HEK293 (cell line): ENCODE results near the gene FASN.

Experiments used
- CTCF ChIA-PET: fragments of 350-600 bp; formaldehyde crosslinking; extraction: SDS; loops from one replicate; lab custom pipeline; 2021; ENCODE audit warnings: antibody characterized with exemption; lab: Yijun Ruan, JAX
- POLR2A ChIA-PET: fragments of 300-600 bp; formaldehyde crosslinking; extraction: SDS; loops from one replicate; lab custom pipeline; 2020; ENCODE audit warnings: antibody characterized with exemption, inconsistent platforms; lab: Yijun Ruan, JAX
- H3K27ac ChIP-seq: fragments of 200-500 bp; sonication (Bioruptor generic); 2 replicates; pipeline ENCODE4 v1.5.1; 2014; ENCODE audit warnings: low read depth, low read length, control low read depth, inconsistent platforms; ENCODE audit errors: extremely low read depth
- H3K36me3 ChIP-seq, 2 experiments: fragments of 200-500 bp in 1 of 2; sonication (Bioruptor generic) in 1 of 2; 1 replicate in 1 of 2; 2 replicates in 1 of 2; pipeline ENCODE4 v1.5.1; 2014 to 2017; ENCODE audit warnings: inconsistent platforms in 2 of 2, low read length in 2 of 2; ENCODE audit not compliant: control insufficient read depth in 2 of 2, insufficient read depth in 1 of 2
- H3K4me1 ChIP-seq: fragments of 200-500 bp; sonication (Bioruptor generic); 2 replicates; pipeline ENCODE4 v1.5.1; 2014; ENCODE audit warnings: mild to moderate bottlenecking, low read length, inconsistent platforms; ENCODE audit not compliant: control insufficient read depth, insufficient read depth
- H3K4me3 ChIP-seq: 2 replicates; pipeline ENCODE4 v1.5.1; 2011; ENCODE audit warnings: low read depth, mild to moderate bottlenecking, control low read depth, low read length, moderate library complexity
- H3K9me3 ChIP-seq: fragments of 200-500 bp; sonication (Bioruptor generic); 2 replicates; pipeline ENCODE4 v1.5.1; 2014; ENCODE audit warnings: low read depth, low read length, inconsistent platforms; ENCODE audit not compliant: control insufficient read depth, insufficient read depth
- GLIS1 ChIP-seq: fragments of 450-650 bp; formaldehyde crosslinking; IDR thresholded peaks from 2 replicates; pipeline ENCODE4 v1.5.1; 2016; ENCODE audit warnings: missing biosample characterization, missing genetic modification characterization
- IKZF3 ChIP-seq: fragments of 450-650 bp; IDR thresholded peaks from 2 replicates; pipeline ENCODE4 v1.5.0; 2018; ENCODE audit warnings: missing biosample characterization, mild to moderate bottlenecking, missing genetic modification characterization, moderate library complexity
- KLF1 ChIP-seq: fragments of 450-650 bp; formaldehyde crosslinking; IDR thresholded peaks from 2 replicates; pipeline ENCODE4 v1.5.1; 2016; ENCODE audit warnings: missing biosample characterization, missing genetic modification characterization
- KLF8 ChIP-seq: fragments of 450-650 bp; formaldehyde crosslinking; IDR thresholded peaks from 2 replicates; pipeline ENCODE4 v1.5.1; 2016; ENCODE audit warnings: missing biosample characterization, missing genetic modification characterization
- PRDM1 ChIP-seq: fragments of 450-650 bp; formaldehyde crosslinking; IDR thresholded peaks from 2 replicates; pipeline ENCODE4; 2016; ENCODE audit warnings: missing biosample characterization, missing genetic modification characterization
- SETDB1 ChIP-seq: IDR thresholded peaks from one replicate; pipeline ENCODE4 v1.6.1; 2017; ENCODE audit warnings: mild to moderate bottlenecking, low read length, moderate library complexity, mixed read lengths; ENCODE audit not compliant: insufficient read length
- SP2 ChIP-seq: fragments of 450-650 bp; formaldehyde crosslinking; IDR thresholded peaks from 2 replicates; pipeline ENCODE4 v1.5.1; 2016; ENCODE audit warnings: missing biosample characterization, missing genetic modification characterization
- TCF7L2 ChIP-seq: IDR thresholded peaks from 2 replicates; pipeline ENCODE4 v1.6.1; 2011; ENCODE audit warnings: low read depth, mild to moderate bottlenecking, inconsistent platforms, low read length, moderate library complexity, borderline replicate concordance
- WT1 ChIP-seq: fragments of 450-650 bp; formaldehyde crosslinking; IDR thresholded peaks from 2 replicates; pipeline ENCODE4 v1.5.1; 2016; ENCODE audit warnings: missing biosample characterization, missing genetic modification characterization
- ZBTB21 ChIP-seq: fragments of 450-650 bp; formaldehyde crosslinking; IDR thresholded peaks from 2 replicates; pipeline ENCODE4 v1.5.1; 2017; ENCODE audit warnings: missing biosample characterization, missing genetic modification characterization
- ZBTB48 ChIP-seq: fragments of 450-650 bp; formaldehyde crosslinking; IDR thresholded peaks from 2 replicates; pipeline ENCODE4 v1.5.1; 2016; ENCODE audit warnings: missing biosample characterization, missing genetic modification characterization
- ZBTB8A ChIP-seq: fragments of 450-650 bp; formaldehyde crosslinking; IDR thresholded peaks from 2 replicates; pipeline ENCODE4 v1.5.1; 2016; ENCODE audit warnings: missing biosample characterization, missing genetic modification characterization
- ZEB2 ChIP-seq: fragments of 450-650 bp; formaldehyde crosslinking; IDR thresholded peaks from 2 replicates; pipeline ENCODE4 v1.5.1; 2016; ENCODE audit warnings: missing biosample characterization, missing genetic modification characterization
- ZNF202 ChIP-seq: fragments of 450-650 bp; formaldehyde crosslinking; IDR thresholded peaks from 2 replicates; pipeline ENCODE4 v1.5.1; 2016; ENCODE audit warnings: missing biosample characterization, missing genetic modification characterization, borderline replicate concordance
- ZNF341 ChIP-seq: fragments of 450-650 bp; formaldehyde crosslinking; IDR thresholded peaks from 2 replicates; pipeline ENCODE4; 2016; ENCODE audit warnings: low read depth, missing biosample characterization, missing genetic modification characterization
- ZNF768 ChIP-seq: fragments of 450-650 bp; formaldehyde crosslinking; IDR thresholded peaks from 2 replicates; pipeline ENCODE4 v1.5.1; 2018; ENCODE audit warnings: missing biosample characterization, mild to moderate bottlenecking, missing genetic modification characterization
- ZNF843 ChIP-seq: fragments of 450-650 bp; formaldehyde crosslinking; IDR thresholded peaks from 2 replicates; pipeline ENCODE4 v1.5.1; 2016; ENCODE audit warnings: missing biosample characterization, missing genetic modification characterization
- TF ChIP-seq, protein P1 (sequence below): fragments of 450-650 bp; formaldehyde crosslinking; IDR thresholded peaks from 2 replicates; pipeline ENCODE4 v1.5.1; 2016; ENCODE audit warnings: missing biosample characterization, missing genetic modification characterization
- TF ChIP-seq, protein P2 (sequence below): fragments of 450-650 bp; formaldehyde crosslinking; IDR thresholded peaks from 2 replicates; pipeline ENCODE4 v1.5.1; 2016; ENCODE audit warnings: missing biosample characterization, missing genetic modification characterization
- TF ChIP-seq, protein P3 (sequence below): fragments of 450-650 bp; formaldehyde crosslinking; IDR thresholded peaks from 2 replicates; pipeline ENCODE4 v1.5.1; 2017; ENCODE audit warnings: missing biosample characterization, missing genetic modification characterization
- TF ChIP-seq, protein P4 (sequence below): fragments of 450-650 bp; formaldehyde crosslinking; IDR thresholded peaks from 2 replicates; pipeline ENCODE4 v1.5.1; 2016; ENCODE audit warnings: missing biosample characterization, missing genetic modification characterization

Gene FASN

DNA sequence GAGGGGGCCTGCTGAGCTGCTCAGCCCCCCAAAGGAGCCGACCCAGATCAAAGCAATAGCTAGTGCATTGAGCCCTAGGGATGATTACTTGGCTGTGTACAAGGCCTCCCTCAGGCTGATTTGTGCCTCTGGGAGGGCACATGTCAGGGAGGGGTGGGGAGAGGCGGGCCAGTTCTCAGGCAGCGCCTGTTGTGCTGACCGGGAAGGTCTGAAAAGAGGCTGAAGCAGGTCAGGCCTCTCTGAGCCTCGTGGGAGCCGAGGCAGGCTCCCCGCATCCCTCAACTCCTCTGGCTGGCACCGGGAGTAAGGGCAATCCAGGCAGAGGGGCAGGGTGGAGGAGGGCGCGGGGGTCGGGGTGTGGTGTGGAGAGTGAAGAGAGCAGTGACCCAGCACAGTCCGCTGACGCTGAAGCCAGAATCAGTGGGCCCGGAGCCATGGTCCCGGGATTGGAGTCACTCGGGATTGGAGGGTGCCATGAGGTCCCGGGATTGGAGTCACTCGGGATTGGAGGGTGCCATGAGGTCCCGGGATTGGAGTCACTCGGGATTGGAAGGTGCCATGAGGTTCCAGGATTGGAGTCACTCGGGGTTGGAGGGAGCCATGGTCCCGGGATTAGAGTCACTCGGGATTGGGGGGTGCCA lies 63.5 kb downstream of the FASN start (continued):
- TF ChIP-seq, protein P1, sequence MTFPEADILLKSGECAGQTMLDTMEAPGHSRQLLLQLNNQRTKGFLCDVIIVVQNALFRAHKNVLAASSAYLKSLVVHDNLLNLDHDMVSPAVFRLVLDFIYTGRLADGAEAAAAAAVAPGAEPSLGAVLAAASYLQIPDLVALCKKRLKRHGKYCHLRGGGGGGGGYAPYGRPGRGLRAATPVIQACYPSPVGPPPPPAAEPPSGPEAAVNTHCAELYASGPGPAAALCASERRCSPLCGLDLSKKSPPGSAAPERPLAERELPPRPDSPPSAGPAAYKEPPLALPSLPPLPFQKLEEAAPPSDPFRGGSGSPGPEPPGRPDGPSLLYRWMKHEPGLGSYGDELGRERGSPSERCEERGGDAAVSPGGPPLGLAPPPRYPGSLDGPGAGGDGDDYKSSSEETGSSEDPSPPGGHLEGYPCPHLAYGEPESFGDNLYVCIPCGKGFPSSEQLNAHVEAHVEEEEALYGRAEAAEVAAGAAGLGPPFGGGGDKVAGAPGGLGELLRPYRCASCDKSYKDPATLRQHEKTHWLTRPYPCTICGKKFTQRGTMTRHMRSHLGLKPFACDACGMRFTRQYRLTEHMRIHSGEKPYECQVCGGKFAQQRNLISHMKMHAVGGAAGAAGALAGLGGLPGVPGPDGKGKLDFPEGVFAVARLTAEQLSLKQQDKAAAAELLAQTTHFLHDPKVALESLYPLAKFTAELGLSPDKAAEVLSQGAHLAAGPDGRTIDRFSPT (tag by site-specific recombination), result peak; percentile 63
- TF ChIP-seq GLIS1 (peak; percentile 77), ZNF768 (tag by site-specific recombination) (no peak), ZNF202 (no peak), SETDB1 (no peak), KLF1 (tag by site-specific recombination) (peak; percentile 51), ZBTB21 (no peak), IKZF3 (tag by site-specific recombination) (peak; percentile 70; the same call in 1 of the 2 replicates), ZEB2 (0 out of 2 replicates have a peak, but pooled peaks have one; percentile 13), PRDM1 (tag by site-specific recombination) (no peak), TCF7L2 (0 out of 2 replicates have a peak, but pooled peaks have one; percentile 34), ZBTB8A (peak; percentile 93)
- TF ChIP-seq, protein P2, sequence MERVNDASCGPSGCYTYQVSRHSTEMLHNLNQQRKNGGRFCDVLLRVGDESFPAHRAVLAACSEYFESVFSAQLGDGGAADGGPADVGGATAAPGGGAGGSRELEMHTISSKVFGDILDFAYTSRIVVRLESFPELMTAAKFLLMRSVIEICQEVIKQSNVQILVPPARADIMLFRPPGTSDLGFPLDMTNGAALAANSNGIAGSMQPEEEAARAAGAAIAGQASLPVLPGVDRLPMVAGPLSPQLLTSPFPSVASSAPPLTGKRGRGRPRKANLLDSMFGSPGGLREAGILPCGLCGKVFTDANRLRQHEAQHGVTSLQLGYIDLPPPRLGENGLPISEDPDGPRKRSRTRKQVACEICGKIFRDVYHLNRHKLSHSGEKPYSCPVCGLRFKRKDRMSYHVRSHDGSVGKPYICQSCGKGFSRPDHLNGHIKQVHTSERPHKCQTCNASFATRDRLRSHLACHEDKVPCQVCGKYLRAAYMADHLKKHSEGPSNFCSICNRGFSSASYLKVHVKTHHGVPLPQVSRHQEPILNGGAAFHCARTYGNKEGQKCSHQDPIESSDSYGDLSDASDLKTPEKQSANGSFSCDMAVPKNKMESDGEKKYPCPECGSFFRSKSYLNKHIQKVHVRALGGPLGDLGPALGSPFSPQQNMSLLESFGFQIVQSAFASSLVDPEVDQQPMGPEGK (tag by site-specific recombination), result peak; percentile 64

DNA sequence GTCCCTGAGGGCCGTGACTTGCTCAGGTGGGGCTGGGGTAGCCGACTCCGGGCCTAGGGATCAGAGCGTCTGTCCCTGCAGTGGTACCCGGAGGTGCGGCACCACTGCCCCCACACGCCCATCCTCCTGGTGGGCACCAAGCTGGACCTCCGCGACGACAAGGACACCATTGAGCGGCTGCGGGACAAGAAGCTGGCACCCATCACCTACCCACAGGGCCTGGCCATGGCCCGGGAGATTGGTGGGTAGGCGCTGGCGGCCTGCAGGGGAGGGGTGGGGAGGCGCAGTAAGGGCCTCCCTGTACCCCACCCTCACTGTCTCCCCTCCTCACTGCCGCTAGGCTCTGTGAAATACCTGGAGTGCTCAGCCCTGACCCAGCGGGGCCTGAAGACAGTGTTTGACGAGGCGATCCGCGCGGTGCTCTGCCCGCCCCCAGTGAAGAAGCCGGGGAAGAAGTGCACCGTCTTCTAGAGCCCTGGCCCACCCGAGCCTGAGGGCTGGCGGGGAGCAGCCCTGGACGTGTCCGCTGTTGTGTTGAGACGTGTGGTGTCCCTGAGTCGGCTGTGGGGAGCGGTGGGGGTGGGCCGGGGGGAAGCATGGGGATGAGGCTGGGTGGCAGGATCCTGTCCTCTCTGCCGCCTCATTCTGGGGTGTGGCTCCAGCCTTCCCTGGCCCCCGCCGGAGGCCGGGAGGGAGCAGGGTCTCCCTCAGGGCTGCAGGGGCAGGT lies 64.5 kb downstream of the FASN start:
- Histone ChIP-seq H3K9me3 (no peaks in the 10 kb centered on the region), H3K36me3 (peaks cover 0 to 51% of the 10 kb centered on the region in 2 experiments; a peak in 1 of 3 replicates), H3K27ac (no peak overlapping the region), H3K4me1 (peaks cover 10% of the 10 kb centered on the region), H3K4me3 (no peak overlapping the region)
- POLR2A ChIA-PET, result interaction anchor here (1.6 to 6.0 kb wide), 4 partner anchors 11 to 56 kb away, joined by 7 to 56 read pairs (median 21); partner anchors contain the start of genes CENPX, GPS1, LRRC45 and RFNG
- CTCF ChIA-PET, result interaction anchor here (7.2 kb wide), 1 partner anchor 12 kb away, joined by 42 read pairs; the partner anchor contains the start of genes CENPX and LRRC45
- TF ChIP-seq, protein P3, sequence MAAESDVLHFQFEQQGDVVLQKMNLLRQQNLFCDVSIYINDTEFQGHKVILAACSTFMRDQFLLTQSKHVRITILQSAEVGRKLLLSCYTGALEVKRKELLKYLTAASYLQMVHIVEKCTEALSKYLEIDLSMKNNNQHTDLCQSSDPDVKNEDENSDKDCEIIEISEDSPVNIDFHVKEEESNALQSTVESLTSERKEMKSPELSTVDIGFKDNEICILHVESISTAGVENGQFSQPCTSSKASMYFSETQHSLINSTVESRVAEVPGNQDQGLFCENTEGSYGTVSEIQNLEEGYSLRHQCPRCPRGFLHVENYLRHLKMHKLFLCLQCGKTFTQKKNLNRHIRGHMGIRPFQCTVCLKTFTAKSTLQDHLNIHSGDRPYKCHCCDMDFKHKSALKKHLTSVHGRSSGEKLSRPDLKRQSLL, result no peak
- TF ChIP-seq, protein P4, sequence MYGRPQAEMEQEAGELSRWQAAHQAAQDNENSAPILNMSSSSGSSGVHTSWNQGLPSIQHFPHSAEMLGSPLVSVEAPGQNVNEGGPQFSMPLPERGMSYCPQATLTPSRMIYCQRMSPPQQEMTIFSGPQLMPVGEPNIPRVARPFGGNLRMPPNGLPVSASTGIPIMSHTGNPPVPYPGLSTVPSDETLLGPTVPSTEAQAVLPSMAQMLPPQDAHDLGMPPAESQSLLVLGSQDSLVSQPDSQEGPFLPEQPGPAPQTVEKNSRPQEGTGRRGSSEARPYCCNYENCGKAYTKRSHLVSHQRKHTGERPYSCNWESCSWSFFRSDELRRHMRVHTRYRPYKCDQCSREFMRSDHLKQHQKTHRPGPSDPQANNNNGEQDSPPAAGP (tag by site-specific recombination), result peak; percentile 50; the same call in 1 of the 2 replicates
- peak; percentile 12; the same call in 1 of the 2 replicates for TF ChIP-seq KLF1 (tag by site-specific recombination)
- peak; percentile 44; the same call in 1 of the 2 replicates for TF ChIP-seq WT1 (tag by site-specific recombination)
- TF ChIP-seq, protein P2 (tag by site-specific recombination), result peak; percentile 37
- TF ChIP-seq, protein P1 (tag by site-specific recombination), result peak; percentile 66
- TF ChIP-seq ZNF202, result no peak
- peak; percentile 51 for TF ChIP-seq ZNF341
- TF ChIP-seq SP2 (tag by site-specific recombination), result peak; percentile 17; the same call in 1 of the 2 replicates
- 0 out of 2 replicates have a peak, but pooled peaks have one; percentile 42 for TF ChIP-seq KLF8
- TF ChIP-seq ZBTB48, result 0 out of 2 replicates have a peak, but pooled peaks have one; percentile 38
- no peak for TF ChIP-seq ZNF843
